ENCODE data around the gene PRDM16. TPM values are rescaled to one million over a fixed set of nuclear protein-coding genes. Genes with fewer than 3 reads are reported as not detected.

PRDM16 gene
- total RNA-seq, 1 experiment from 2014 or later = 22.3 TPM

GRCh38 chr1:3266870-3267549, 198.0 kb downstream of the PRDM16 start:
- TF ChIP-seq CTCF (IDR thresholded peaks at IDR 0.05) = no peak
- no peak for TF ChIP-seq TCF7L2 (IDR thresholded peaks at IDR 0.05; ENCODE audit: low read depth, low read length)
- no peak for TF ChIP-seq SIN3A (IDR thresholded peaks at IDR 0.05; ENCODE audit: borderline replicate concordance, insufficient read depth, low read depth, low read length)
- no peak for TF ChIP-seq REST (IDR thresholded peaks at IDR 0.05; ENCODE audit: insufficient read depth in 1 of 2, low read depth in 2 of 2, low read length in 1 of 2)
- TF ChIP-seq POLR2AphosphoS5 (IDR thresholded peaks at IDR 0.05; ENCODE audit: low read depth, low read length) = no peak
- Histone ChIP-seq H3K4me3 (ENCODE audit: low read depth in 2 of 2, low read length in 2 of 2) (no peak overlapping the region), H3K27me3 (ENCODE audit: control insufficient read depth, insufficient read depth, low read length) (no peaks in the 10 kb centered on the region), H3K36me3 (ENCODE audit: control insufficient read depth, insufficient read depth, low read length) (no peaks in the 10 kb centered on the region), H3K9me3 (ENCODE audit: control insufficient read depth, insufficient read depth, low read depth, low read length) (no peaks in the 10 kb centered on the region), H3K27ac (ENCODE audit: low read length) (no peak overlapping the region), H3K4me1 (ENCODE audit: control insufficient read depth, insufficient read depth, low read length) (no peaks in the 10 kb centered on the region; the same call in 1 of the 2 replicates)
- CTCF ChIA-PET = no interaction called here
- POLR2A ChIA-PET = no interaction called here
- in situ Hi-C loops (cut with HindIII; ENCODE audit: low pct_unique_long_range_greater_than_20kb, low sequenced_read_pairs) (no loop called here), intact Hi-C loops (cut with micrococcal nuclease; ENCODE audit: unreplicated experiment) (no loop called here)
- BruUV-seq (replicated peaks) = no TSS peak
- ATAC-seq (no peak), DNase-seq (ENCODE audit: low read depth, low spot score) (no peak)

GRCh38 chr1:3267550-3268270, 198.7 kb downstream of the PRDM16 start:
- no peak for DNase-seq (ENCODE audit: low read depth, low spot score)
- Histone ChIP-seq H3K9me3 (ENCODE audit: control insufficient read depth, insufficient read depth, low read depth, low read length) (no peaks in the 10 kb centered on the region), H3K27ac (ENCODE audit: low read length) (no peak overlapping the region), H3K27me3 (ENCODE audit: control insufficient read depth, insufficient read depth, low read length) (no peaks in the 10 kb centered on the region), H3K36me3 (ENCODE audit: control insufficient read depth, insufficient read depth, low read length) (no peaks in the 10 kb centered on the region), H3K4me1 (ENCODE audit: control insufficient read depth, insufficient read depth, low read length) (no peaks in the 10 kb centered on the region; the same call in 1 of the 2 replicates), H3K4me3 (ENCODE audit: low read depth in 2 of 2, low read length in 2 of 2) (no peak overlapping the region)
- CTCF ChIA-PET = no interaction called here
- TF ChIP-seq REST (IDR thresholded peaks at IDR 0.05; ENCODE audit: insufficient read depth in 1 of 2, low read depth in 2 of 2, low read length in 1 of 2) (no peak), TCF7L2 (IDR thresholded peaks at IDR 0.05; ENCODE audit: low read depth, low read length) (no peak), CTCF (IDR thresholded peaks at IDR 0.05) (no peak), POLR2AphosphoS5 (IDR thresholded peaks at IDR 0.05; ENCODE audit: low read depth, low read length) (no peak), SIN3A (IDR thresholded peaks at IDR 0.05; ENCODE audit: borderline replicate concordance, insufficient read depth, low read depth, low read length) (no peak)
- no TSS peak for BruUV-seq (replicated peaks)
- intact Hi-C loops (cut with micrococcal nuclease; ENCODE audit: unreplicated experiment) (no loop called here), in situ Hi-C loops (cut with HindIII; ENCODE audit: low pct_unique_long_range_greater_than_20kb, low sequenced_read_pairs) (no loop called here)
- no peak for ATAC-seq
- POLR2A ChIA-PET = no interaction called here
